GM19043 (cell line): ENCODE results near the gene ZNF43.
"Not testable (repeated sequence)": the region's sequence is repeated elsewhere in the genome, so short reads cannot be mapped to it uniquely, and the experiment has no call there.

ENCODE experiments used
- ATAC-seq: cut with Tn5 transposase; IDR thresholded peaks from one replicate; pipeline ENCODE4 v1.9.1; 2021; ENCODE audit warnings: low read depth; ENCODE audit not compliant: unreplicated experiment

ZNF43 gene

GRCh38 chr19:21835810-21836444, at the start of gene ZNF43:
TSS of gene ZNF43 (minus strand) at chr19:21836182. CDS start at chr19:21836038, 144 bp downstream.
- ATAC-seq: peak; percentile 98

GRCh38 chr19:21885516-21885915, 49.5 kb upstream of the ZNF43 start:
- not testable (repeated sequence) for ATAC-seq

GRCh38 chr19:21884786-21885185, 48.8 kb upstream of the ZNF43 start:
- not testable (repeated sequence) for ATAC-seq

- ATAC-seq: no peak
Observed at GRCh38 chr19:21883516-21883915, 47.5 kb upstream of the ZNF43 start.

- not testable (repeated sequence) for ATAC-seq
Observed at GRCh38 chr19:21880761-21881160, 44.8 kb upstream of the ZNF43 start.

- no peak for ATAC-seq
Observed at GRCh38 chr19:21878646-21879045, 42.7 kb upstream of the ZNF43 start.

GRCh38 chr19:21877976-21878375, 42.0 kb upstream of the ZNF43 start:
- ATAC-seq: no peak

GRCh38 chr19:21876608-21877007, 40.6 kb upstream of the ZNF43 start:
- not testable (repeated sequence) for ATAC-seq

- no peak for ATAC-seq
Observed at GRCh38 chr19:21856773-21857514, 21.0 kb upstream of the ZNF43 start.

GRCh38 chr19:21851596-21852345, 15.8 kb upstream of the ZNF43 start:
- peak; percentile 98 for ATAC-seq

- no peak for ATAC-seq
Observed at GRCh38 chr19:21850656-21851255, 14.8 kb upstream of the ZNF43 start.

- no peak for ATAC-seq
Observed at GRCh38 chr19:21848706-21849105, 12.7 kb upstream of the ZNF43 start.

GRCh38 chr19:21843081-21843480, 7.1 kb upstream of the ZNF43 start:
- no peak for ATAC-seq

- ATAC-seq: no peak
Observed at GRCh38 chr19:21841488-21842097, 5.6 kb upstream of the ZNF43 start.

- no peak for ATAC-seq
Observed at GRCh38 chr19:21841081-21841480, 5.1 kb upstream of the ZNF43 start.

- ATAC-seq: no peak
Observed at GRCh38 chr19:21839976-21840375, 4.0 kb upstream of the ZNF43 start.

- ATAC-seq: no peak
Observed at GRCh38 chr19:21838646-21839045, 2.7 kb upstream of the ZNF43 start.

- ATAC-seq: no peak
Observed at GRCh38 chr19:21835429-21835809, 563 bp downstream of the ZNF43 start.

- ATAC-seq: no peak
Observed at GRCh38 chr19:21833733-21834132, 2.2 kb downstream of the ZNF43 start.

- ATAC-seq: no peak
Observed at GRCh38 chr19:21824679-21825078, 11.3 kb downstream of the ZNF43 start.

GRCh38 chr19:21823224-21823623, 12.8 kb downstream of the ZNF43 start:
- no peak for ATAC-seq
